Peyer's patch (tissue), 4 donors: ENCODE results near the gene RNLS. TPM values are rescaled to one million over a fixed set of nuclear protein-coding genes. Genes with fewer than 3 reads are reported as not detected.
A peak's percentile ranks its signal among the peaks of the same experiment; 100 is the strongest.

ENCODE experiments used
- DNase-seq, 3 donors: peaks; one replicate each; pipeline ENCODE4 v3.0.0-alpha.2; 2017 to 2019
- H3K27ac ChIP-seq, 4 donors: fragments of 200-600 bp; sonication (generic); one replicate each; pipeline ENCODE4 v1.5.1; 2016 to 2019
- H3K27me3 ChIP-seq, 2 donors: fragments of 200-600 bp; sonication (generic); one replicate each; pipeline ENCODE4 v1.5.1; 2019
- H3K36me3 ChIP-seq, 3 donors: fragments of 200-600 bp; sonication (generic); one replicate each; pipeline ENCODE4 v1.5.1; 2016 to 2019
- H3K4me1 ChIP-seq, 4 donors: fragments of 200-600 bp; sonication (generic); one replicate each; pipeline ENCODE4 v1.5.1; 2016 to 2019
- H3K4me3 ChIP-seq, 4 donors: fragments of 200-600 bp; sonication (generic); 1 replicate in 3 of 4; 2 replicates in 1 of 4; pipeline ENCODE4 v1.5.1; 2016 to 2019; ENCODE audit warnings: mild to moderate bottlenecking in 1 of 4
- H3K9me3 ChIP-seq, 4 donors: fragments of 200-600 bp; sonication (generic); one replicate each; pipeline ENCODE4 v1.5.1; 2016 to 2019; ENCODE audit warnings: mild to moderate bottlenecking in 1 of 4
- CTCF ChIP-seq, 6 experiments: fragments of 450-650 bp in 4 of 6; fragments of 200-600 bp in 2 of 6; sonication (generic) in 1 of 6; IDR thresholded peaks; one replicate each; pipeline ENCODE4 v1.5.1; 2017 to 2019; ENCODE audit warnings: antibody characterized with exemption in 6 of 6, mild to moderate bottlenecking in 3 of 6, moderate library complexity in 1 of 6
- POLR2A ChIP-seq, 2 donors: fragments of 450-650 bp; IDR thresholded peaks; one replicate each; pipeline ENCODE4 v1.5.1; 2017; ENCODE audit warnings: antibody characterized with exemption in 2 of 2, mild to moderate bottlenecking in 2 of 2, moderate library complexity in 2 of 2
- total RNA-seq, 4 donors: library from RNA; depleted of rRNA; stranded (reverse); fragments of >200 nt; gene quantifications; one replicate each; pipeline ENCODE4 v1.1.0, GENCODE V29; 2016

RNLS gene
- total RNA-seq, 4 donors from 2014 or later: 4.1 to 29.6 (median 22.6) TPM

- no peaks in the 10 kb centered on the region for H3K27me3 ChIP-seq
- TF ChIP-seq CTCF (IDR thresholded peaks at IDR 0.05) (no peak), POLR2A (IDR thresholded peaks at IDR 0.05) (no peak)
- H3K36me3 ChIP-seq: no peaks in the 10 kb centered on the region
- H3K4me1 ChIP-seq: peaks cover 0 to 8% (median 0%) of the 10 kb centered on the region in 4 donors
- no peaks in the 10 kb centered on the region for H3K9me3 ChIP-seq
- DNase-seq: no peak
- no peak overlapping the region for H3K27ac ChIP-seq
- H3K4me3 ChIP-seq: no peak overlapping the region
These were observed 346.9 kb downstream of the RNLS start for GRCh38 chr10:88236121-88236743.

- no peak overlapping the region for H3K4me3 ChIP-seq
- no peaks in the 10 kb centered on the region for H3K36me3 ChIP-seq
- H3K27me3 ChIP-seq: no peaks in the 10 kb centered on the region
- H3K27ac ChIP-seq: peak overlapping the region in 1 of 4 donors; percentile 28
- DNase-seq: peak in 2 of 3 donors; percentile 56
- peaks cover 0 to 8% (median 0%) of the 10 kb centered on the region in 4 donors for H3K4me1 ChIP-seq
- no peaks in the 10 kb centered on the region for H3K9me3 ChIP-seq
- TF ChIP-seq POLR2A (IDR thresholded peaks at IDR 0.05) (no peak), CTCF (IDR thresholded peaks at IDR 0.05) (no peak)
These were observed 348.8 kb downstream of the RNLS start for GRCh38 chr10:88234297-88234696.

- peak overlapping the region in 1 of 4 donors; percentile 28 for H3K27ac ChIP-seq
- no peaks in the 10 kb centered on the region for H3K9me3 ChIP-seq
- H3K4me3 ChIP-seq: no peak overlapping the region
- H3K4me1 ChIP-seq: peaks cover 0 to 8% (median 0%) of the 10 kb centered on the region in 4 donors
- TF ChIP-seq CTCF (IDR thresholded peaks at IDR 0.05) (no peak), POLR2A (IDR thresholded peaks at IDR 0.05) (no peak)
- DNase-seq: no peak
- H3K27me3 ChIP-seq: no peaks in the 10 kb centered on the region
- no peaks in the 10 kb centered on the region for H3K36me3 ChIP-seq
These were observed 349.2 kb downstream of the RNLS start for GRCh38 chr10:88233870-88234269.

- no peak for TF ChIP-seq CTCF (IDR thresholded peaks at IDR 0.05)
- TF ChIP-seq POLR2A (IDR thresholded peaks at IDR 0.05): no peak
- Histone ChIP-seq H3K9me3 (no peaks in the 10 kb centered on the region), H3K4me1 (peaks cover 0 to 12% (median 0%) of the 10 kb centered on the region in 4 donors), H3K27me3 (no peaks in the 10 kb centered on the region), H3K4me3 (no peak overlapping the region), H3K27ac (no peak overlapping the region), H3K36me3 (no peaks in the 10 kb centered on the region)
- DNase-seq: no peak
These were observed 350.1 kb downstream of the RNLS start for GRCh38 chr10:88232983-88233543.

- TF ChIP-seq POLR2A (IDR thresholded peaks at IDR 0.05) (no peak), CTCF (IDR thresholded peaks at IDR 0.05) (no peak)
- H3K9me3 ChIP-seq: no peaks in the 10 kb centered on the region
- H3K36me3 ChIP-seq: no peaks in the 10 kb centered on the region
- no peak overlapping the region for H3K4me3 ChIP-seq
- no peak overlapping the region for H3K27ac ChIP-seq
- peaks cover 0 to 20% (median 0%) of the 10 kb centered on the region in 4 donors for H3K4me1 ChIP-seq
- DNase-seq: peak in 1 of 3 donors; percentile 54
- H3K27me3 ChIP-seq: no peaks in the 10 kb centered on the region
These were observed 350.9 kb downstream of the RNLS start for GRCh38 chr10:88232029-88232895.
